Ishikawa (cell line): ENCODE data around the gene NDUFA5.

ENCODE experiments used
- CREB1 ChIP-seq: IDR thresholded peaks from 2 replicates; pipeline ENCODE4 v1.6.1; 2012; ENCODE audit warnings: low read depth
- EP300 ChIP-seq: IDR thresholded peaks from 2 replicates; pipeline ENCODE4 v1.6.1; 2012; ENCODE audit warnings: borderline replicate concordance
- NFIC ChIP-seq: IDR thresholded peaks from 2 replicates; pipeline ENCODE4 v1.6.1; 2012
- RAD21 ChIP-seq: IDR thresholded peaks from 2 replicates; pipeline ENCODE4 v1.6.1; 2012; ENCODE audit warnings: low read depth
- TF ChIP-seq, protein P1 (sequence below): IDR thresholded peaks from 2 replicates; pipeline ENCODE4 v1.6.1; 2012; ENCODE audit warnings: low read depth, mild to moderate bottlenecking

DNA sequence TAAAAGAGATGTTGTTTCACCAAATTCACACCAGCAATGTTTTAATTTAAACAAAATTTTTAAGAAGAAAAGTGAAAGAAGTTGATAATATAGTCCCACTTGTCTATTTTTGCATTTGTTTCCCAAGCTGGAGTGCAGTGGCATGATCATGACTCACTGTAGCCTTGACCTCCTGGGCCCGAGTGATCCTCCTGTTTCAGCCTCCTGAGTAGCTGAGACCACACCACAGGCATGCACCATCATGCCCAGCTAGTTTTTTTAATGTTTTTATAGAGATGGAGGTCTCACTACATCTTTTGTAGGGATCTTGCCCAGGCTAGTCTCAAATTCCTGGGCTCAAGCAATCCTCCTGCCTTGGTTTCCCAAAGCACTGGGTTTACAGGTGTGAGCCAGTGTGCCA lies 14.1 kb upstream of the NDUFA5 start:
- TF ChIP-seq EP300 (no peak), CREB1 (no peak), NFIC (no peak), RAD21 (no peak)
- TF ChIP-seq, protein P1, sequence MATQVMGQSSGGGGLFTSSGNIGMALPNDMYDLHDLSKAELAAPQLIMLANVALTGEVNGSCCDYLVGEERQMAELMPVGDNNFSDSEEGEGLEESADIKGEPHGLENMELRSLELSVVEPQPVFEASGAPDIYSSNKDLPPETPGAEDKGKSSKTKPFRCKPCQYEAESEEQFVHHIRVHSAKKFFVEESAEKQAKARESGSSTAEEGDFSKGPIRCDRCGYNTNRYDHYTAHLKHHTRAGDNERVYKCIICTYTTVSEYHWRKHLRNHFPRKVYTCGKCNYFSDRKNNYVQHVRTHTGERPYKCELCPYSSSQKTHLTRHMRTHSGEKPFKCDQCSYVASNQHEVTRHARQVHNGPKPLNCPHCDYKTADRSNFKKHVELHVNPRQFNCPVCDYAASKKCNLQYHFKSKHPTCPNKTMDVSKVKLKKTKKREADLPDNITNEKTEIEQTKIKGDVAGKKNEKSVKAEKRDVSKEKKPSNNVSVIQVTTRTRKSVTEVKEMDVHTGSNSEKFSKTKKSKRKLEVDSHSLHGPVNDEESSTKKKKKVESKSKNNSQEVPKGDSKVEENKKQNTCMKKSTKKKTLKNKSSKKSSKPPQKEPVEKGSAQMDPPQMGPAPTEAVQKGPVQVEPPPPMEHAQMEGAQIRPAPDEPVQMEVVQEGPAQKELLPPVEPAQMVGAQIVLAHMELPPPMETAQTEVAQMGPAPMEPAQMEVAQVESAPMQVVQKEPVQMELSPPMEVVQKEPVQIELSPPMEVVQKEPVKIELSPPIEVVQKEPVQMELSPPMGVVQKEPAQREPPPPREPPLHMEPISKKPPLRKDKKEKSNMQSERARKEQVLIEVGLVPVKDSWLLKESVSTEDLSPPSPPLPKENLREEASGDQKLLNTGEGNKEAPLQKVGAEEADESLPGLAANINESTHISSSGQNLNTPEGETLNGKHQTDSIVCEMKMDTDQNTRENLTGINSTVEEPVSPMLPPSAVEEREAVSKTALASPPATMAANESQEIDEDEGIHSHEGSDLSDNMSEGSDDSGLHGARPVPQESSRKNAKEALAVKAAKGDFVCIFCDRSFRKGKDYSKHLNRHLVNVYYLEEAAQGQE = no peak
